GM23338 (cell line): ENCODE data around the gene CD300H.

ENCODE experiments used
- EZH2 ChIP-seq: fragments of 200-600 bp; sonication (generic); IDR thresholded peaks from one replicate; pipeline ENCODE4 v1.8.0; 2017; ENCODE audit warnings: antibody characterized with exemption, mild to moderate bottlenecking, low read depth; ENCODE audit not compliant: unreplicated experiment
- EZH2phosphoT487 ChIP-seq: fragments of 200-600 bp; sonication (generic); IDR thresholded peaks from one replicate; pipeline ENCODE4 v1.8.1; 2018; ENCODE audit warnings: antibody characterized with exemption; ENCODE audit not compliant: unreplicated experiment
- POLR2AphosphoS5 ChIP-seq: IDR thresholded peaks from 2 replicates; pipeline ENCODE4 v1.6.1; 2016; ENCODE audit warnings: antibody characterized with exemption, low read depth
- TF ChIP-seq, protein P1 (sequence below), 2 experiments: fragments of 200-600 bp in 1 of 2; sonication (generic) in 1 of 2; conservative IDR thresholded peaks; 2 replicates each; pipeline versions ENCODE4 v1.5.1 to v1.6.1; 2016 to 2017; ENCODE audit warnings: antibody characterized with exemption in 2 of 2, low read depth in 2 of 2, mild to moderate bottlenecking in 2 of 2, moderate library complexity in 1 of 2

- TF ChIP-seq, protein P1, sequence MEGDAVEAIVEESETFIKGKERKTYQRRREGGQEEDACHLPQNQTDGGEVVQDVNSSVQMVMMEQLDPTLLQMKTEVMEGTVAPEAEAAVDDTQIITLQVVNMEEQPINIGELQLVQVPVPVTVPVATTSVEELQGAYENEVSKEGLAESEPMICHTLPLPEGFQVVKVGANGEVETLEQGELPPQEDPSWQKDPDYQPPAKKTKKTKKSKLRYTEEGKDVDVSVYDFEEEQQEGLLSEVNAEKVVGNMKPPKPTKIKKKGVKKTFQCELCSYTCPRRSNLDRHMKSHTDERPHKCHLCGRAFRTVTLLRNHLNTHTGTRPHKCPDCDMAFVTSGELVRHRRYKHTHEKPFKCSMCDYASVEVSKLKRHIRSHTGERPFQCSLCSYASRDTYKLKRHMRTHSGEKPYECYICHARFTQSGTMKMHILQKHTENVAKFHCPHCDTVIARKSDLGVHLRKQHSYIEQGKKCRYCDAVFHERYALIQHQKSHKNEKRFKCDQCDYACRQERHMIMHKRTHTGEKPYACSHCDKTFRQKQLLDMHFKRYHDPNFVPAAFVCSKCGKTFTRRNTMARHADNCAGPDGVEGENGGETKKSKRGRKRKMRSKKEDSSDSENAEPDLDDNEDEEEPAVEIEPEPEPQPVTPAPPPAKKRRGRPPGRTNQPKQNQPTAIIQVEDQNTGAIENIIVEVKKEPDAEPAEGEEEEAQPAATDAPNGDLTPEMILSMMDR (conservative IDR thresholded peaks at IDR 0.05; ENCODE audit: low read depth in 2 of 2) = no peak
- TF ChIP-seq EZH2 (no peak), EZH2phosphoT487 (no peak), POLR2AphosphoS5 (no peak)
Observed at GRCh38 chr17:74529243-74529642, 38.1 kb downstream of the CD300H start.
